Mesendoderm (in vitro differentiated cells): ENCODE data around the gene HACD2.

Experiments used
- DNase-seq: peaks from one replicate; pipeline ENCODE4 v3.0.0; 2013
- H2AK5ac ChIP-seq: 2 replicates; pipeline ENCODE4 v1.6.1; 2013; ENCODE audit warnings: low read length, inconsistent platforms
- H2BK120ac ChIP-seq: 2 replicates; pipeline ENCODE4 v1.6.1; 2013; ENCODE audit warnings: low read depth, mild to moderate bottlenecking, low read length, moderate library complexity, mixed read lengths
- H2BK15ac ChIP-seq: replicated peaks from 2 replicates; pipeline ENCODE4 v1.6.1; 2013; ENCODE audit warnings: low read depth, mild to moderate bottlenecking, moderate library complexity
- H2BK5ac ChIP-seq: 2 replicates; pipeline ENCODE4 v1.6.1; 2013; ENCODE audit warnings: low read length, inconsistent platforms
- H3K18ac ChIP-seq: 2 replicates; pipeline ENCODE4 v1.6.1; 2013; ENCODE audit warnings: mild to moderate bottlenecking, low read length, mixed read lengths
- H3K23ac ChIP-seq: one replicate; pipeline ENCODE4 v1.6.1; 2013; ENCODE audit warnings: low read length
- H3K27ac ChIP-seq: 2 replicates; pipeline ENCODE4 v1.5.1; 2013; ENCODE audit warnings: low read depth, mild to moderate bottlenecking, inconsistent platforms, low read length, moderate library complexity
- H3K27me3 ChIP-seq: 2 replicates; pipeline ENCODE4 v1.6.1; 2013; ENCODE audit warnings: low read length, control low read depth, mild to moderate bottlenecking, inconsistent platforms; ENCODE audit not compliant: insufficient read depth, poor library complexity
- H3K36me3 ChIP-seq: 2 replicates; pipeline ENCODE4 v1.6.1; 2013; ENCODE audit warnings: low read length, inconsistent platforms; ENCODE audit not compliant: control insufficient read depth, insufficient read depth
- H3K4ac ChIP-seq: one replicate; pipeline ENCODE4 v1.6.1; 2013; ENCODE audit warnings: low read depth, mild to moderate bottlenecking, low read length, moderate library complexity
- H3K4me1 ChIP-seq: 2 replicates; pipeline ENCODE4 v1.6.1; 2013; ENCODE audit warnings: low read depth, low read length, inconsistent platforms; ENCODE audit not compliant: control insufficient read depth
- H3K4me2 ChIP-seq: 2 replicates; pipeline ENCODE4 v1.6.1; 2013; ENCODE audit warnings: low read length
- H3K4me3 ChIP-seq: 2 replicates; pipeline ENCODE4 v1.5.1; 2013; ENCODE audit warnings: mild to moderate bottlenecking, low read length
- H3K56ac ChIP-seq: one replicate; pipeline ENCODE4 v1.6.1; 2013; ENCODE audit warnings: low read length
- H3K79me1 ChIP-seq: 2 replicates; pipeline ENCODE4 v1.6.1; 2013; ENCODE audit warnings: low read length, inconsistent platforms
- H3K79me2 ChIP-seq: 2 replicates; pipeline ENCODE4 v1.6.1; 2013; ENCODE audit warnings: mild to moderate bottlenecking, low read length; ENCODE audit not compliant: control insufficient read depth, insufficient read depth
- H3K9ac ChIP-seq: 2 replicates; pipeline ENCODE4 v1.6.1; 2013; ENCODE audit warnings: low read length, inconsistent platforms
- H4K5ac ChIP-seq: one replicate; pipeline ENCODE4 v1.6.1; 2013; ENCODE audit warnings: low read length
- H4K8ac ChIP-seq: one replicate; pipeline ENCODE4 v1.6.1; 2013; ENCODE audit warnings: low read depth, mild to moderate bottlenecking, control low read depth, low read length, moderate library complexity
- WGBS: extraction: QIAGEN DNeasy Blood & Tissue Kit; methylation state at CpG from one replicate; pipeline ENCODE4 v1.1.7; 2013; ENCODE audit warnings: low lambda C conversion rate, missing lambda C conversion rate; ENCODE audit not compliant: insufficient coverage; ENCODE audit errors: extremely low coverage; 5-methylcytosine and 5-hydroxymethylcytosine counted together

Gene HACD2

GRCh38 chr3:123481722-123482457, 103.0 kb downstream of the HACD2 start:
- no peak overlapping the region for H4K8ac ChIP-seq
- no peaks in the 10 kb centered on the region for H3K36me3 ChIP-seq
- no peak overlapping the region for H2BK120ac ChIP-seq
- H2AK5ac ChIP-seq = no peak overlapping the region
- H3K4ac ChIP-seq = no peak overlapping the region
- no peak overlapping the region for H3K4me2 ChIP-seq
- H3K27ac ChIP-seq = no peak overlapping the region
- H3K56ac ChIP-seq = no peak overlapping the region
- no peaks in the 10 kb centered on the region for H3K27me3 ChIP-seq
- H2BK15ac ChIP-seq = no peak overlapping the region
- no peaks in the 10 kb centered on the region for H3K79me1 ChIP-seq
- no peak overlapping the region for H3K18ac ChIP-seq
- no peak overlapping the region for H4K5ac ChIP-seq
- H3K79me2 ChIP-seq = no peaks in the 10 kb centered on the region
- no peak overlapping the region for H2BK5ac ChIP-seq
- H3K23ac ChIP-seq = no peak overlapping the region
- no peak for DNase-seq
- no peaks in the 10 kb centered on the region for H3K4me1 ChIP-seq
- no peak overlapping the region for H3K4me3 ChIP-seq
- no peak overlapping the region for H3K9ac ChIP-seq
- no CpG with 5 or more reads among the region's 12 CpGs for WGBS

- H3K18ac ChIP-seq = no peak overlapping the region
- no peak for DNase-seq
- no peak overlapping the region for H2AK5ac ChIP-seq
- no CpG with 5 or more reads among the region's 7 CpGs for WGBS
- no peaks in the 10 kb centered on the region for H3K79me1 ChIP-seq
- no peaks in the 10 kb centered on the region for H3K4me1 ChIP-seq
- no peak overlapping the region for H2BK120ac ChIP-seq
- H3K27ac ChIP-seq = no peak overlapping the region
- no peak overlapping the region for H3K23ac ChIP-seq
- no peak overlapping the region for H3K56ac ChIP-seq
- no peak overlapping the region for H2BK15ac ChIP-seq
- H2BK5ac ChIP-seq = no peak overlapping the region
- H4K8ac ChIP-seq = no peak overlapping the region
- no peaks in the 10 kb centered on the region for H3K27me3 ChIP-seq
- no peaks in the 10 kb centered on the region for H3K79me2 ChIP-seq
- no peak overlapping the region for H3K4ac ChIP-seq
- H3K36me3 ChIP-seq = no peaks in the 10 kb centered on the region
- no peak overlapping the region for H3K4me2 ChIP-seq
- no peak overlapping the region for H4K5ac ChIP-seq
- H3K4me3 ChIP-seq = no peak overlapping the region
- H3K9ac ChIP-seq = no peak overlapping the region
These were observed 103.8 kb downstream of the HACD2 start for GRCh38 chr3:123481071-123481470.

- Histone ChIP-seq H3K18ac (no peak overlapping the region), H3K27me3 (no peaks in the 10 kb centered on the region), H3K4me1 (no peaks in the 10 kb centered on the region), H2BK15ac (no peak overlapping the region), H2BK120ac (no peak overlapping the region), H3K56ac (no peak overlapping the region), H2BK5ac (no peak overlapping the region), H3K4me2 (no peak overlapping the region), H3K36me3 (no peaks in the 10 kb centered on the region), H3K79me1 (no peaks in the 10 kb centered on the region), H3K23ac (no peak overlapping the region), H4K8ac (no peak overlapping the region), H4K5ac (no peak overlapping the region), H3K9ac (no peak overlapping the region), H3K27ac (no peak overlapping the region), H3K4ac (no peak overlapping the region), H3K4me3 (no peak overlapping the region), H3K79me2 (no peaks in the 10 kb centered on the region), H2AK5ac (no peak overlapping the region)
- WGBS = no CpG with 5 or more reads among the region's 4 CpGs
- DNase-seq = no peak
These were observed 104.4 kb downstream of the HACD2 start for GRCh38 chr3:123480428-123480827.

- Histone ChIP-seq H2BK15ac (no peak overlapping the region), H4K5ac (no peak overlapping the region), H3K36me3 (no peaks in the 10 kb centered on the region), H4K8ac (no peak overlapping the region), H2BK5ac (no peak overlapping the region), H3K9ac (no peak overlapping the region), H3K4me2 (no peak overlapping the region), H3K27ac (no peak overlapping the region), H3K23ac (no peak overlapping the region), H3K4me1 (no peaks in the 10 kb centered on the region), H3K56ac (no peak overlapping the region), H3K27me3 (no peaks in the 10 kb centered on the region), H2BK120ac (no peak overlapping the region), H3K18ac (no peak overlapping the region), H3K79me2 (no peaks in the 10 kb centered on the region), H3K79me1 (no peaks in the 10 kb centered on the region), H2AK5ac (no peak overlapping the region), H3K4ac (no peak overlapping the region), H3K4me3 (no peak overlapping the region)
- DNase-seq = no peak
- WGBS = no CpG with 5 or more reads among the region's 10 CpGs
These were observed 105.0 kb downstream of the HACD2 start for GRCh38 chr3:123479891-123480290.

GRCh38 chr3:123478314-123478713, 106.5 kb downstream of the HACD2 start:
- DNase-seq = no peak
- H4K8ac ChIP-seq = no peak overlapping the region
- H4K5ac ChIP-seq = no peak overlapping the region
- H2BK5ac ChIP-seq = no peak overlapping the region
- H3K79me1 ChIP-seq = no peaks in the 10 kb centered on the region
- no CpG with 5 or more reads among the region's 2 CpGs for WGBS
- no peak overlapping the region for H3K18ac ChIP-seq
- no peak overlapping the region for H3K4me3 ChIP-seq
- H3K56ac ChIP-seq = no peak overlapping the region
- no peak overlapping the region for H2BK15ac ChIP-seq
- no peak overlapping the region for H3K4ac ChIP-seq
- H3K79me2 ChIP-seq = no peaks in the 10 kb centered on the region
- no peak overlapping the region for H3K27ac ChIP-seq
- H2AK5ac ChIP-seq = no peak overlapping the region
- H3K4me1 ChIP-seq = no peaks in the 10 kb centered on the region
- no peak overlapping the region for H3K4me2 ChIP-seq
- no peaks in the 10 kb centered on the region for H3K36me3 ChIP-seq
- no peak overlapping the region for H2BK120ac ChIP-seq
- H3K27me3 ChIP-seq = no peaks in the 10 kb centered on the region
- H3K23ac ChIP-seq = no peak overlapping the region
- H3K9ac ChIP-seq = no peak overlapping the region
